Stimulated activated naive CD8-positive, alpha-beta T cell treated with anti-CD3 and anti-CD28 coated beads, Interleukin-15, amount 100 ng/mL, for 72 hours (primary cell): Measurements from ENCODE around the gene C1orf56.

Source experiments
- ATAC-seq: fragments of 150-1000 bp; cut with Tn5 transposase; 2 replicates; pipeline ENCODE4 v1.10.0; 2021; ENCODE audit warnings: mild to moderate bottlenecking, moderate library complexity
- DNase-seq, 2 donors: peaks; one replicate each; pipeline ENCODE4 v3.0.0; 2021 to 2022
- H3K27ac Mint-ChIP-seq, 2 donors: one replicate each; pipeline ENCODE4 v1.8.0; 2022; ENCODE audit warnings: mild to moderate bottlenecking in 2 of 2, mixed read lengths in 2 of 2, moderate library complexity in 2 of 2
- H3K27me3 Mint-ChIP-seq: one replicate; pipeline ENCODE4 v1.8.0; 2022; ENCODE audit warnings: mixed read lengths
- H3K4me1 Mint-ChIP-seq: one replicate; pipeline ENCODE4 v1.8.0; 2022; ENCODE audit warnings: mild to moderate bottlenecking, mixed read lengths
- H3K4me3 Mint-ChIP-seq, 2 donors: one replicate each; pipeline ENCODE4 v1.8.0; 2022; ENCODE audit warnings: mild to moderate bottlenecking in 2 of 2, mixed read lengths in 2 of 2, moderate library complexity in 1 of 2
- H3K9me3 Mint-ChIP-seq, 2 donors: one replicate each; pipeline ENCODE4 v1.8.0; 2022; ENCODE audit warnings: mixed read lengths in 2 of 2

Gene C1orf56, protein sequence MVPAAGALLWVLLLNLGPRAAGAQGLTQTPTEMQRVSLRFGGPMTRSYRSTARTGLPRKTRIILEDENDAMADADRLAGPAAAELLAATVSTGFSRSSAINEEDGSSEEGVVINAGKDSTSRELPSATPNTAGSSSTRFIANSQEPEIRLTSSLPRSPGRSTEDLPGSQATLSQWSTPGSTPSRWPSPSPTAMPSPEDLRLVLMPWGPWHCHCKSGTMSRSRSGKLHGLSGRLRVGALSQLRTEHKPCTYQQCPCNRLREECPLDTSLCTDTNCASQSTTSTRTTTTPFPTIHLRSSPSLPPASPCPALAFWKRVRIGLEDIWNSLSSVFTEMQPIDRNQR

DNA sequence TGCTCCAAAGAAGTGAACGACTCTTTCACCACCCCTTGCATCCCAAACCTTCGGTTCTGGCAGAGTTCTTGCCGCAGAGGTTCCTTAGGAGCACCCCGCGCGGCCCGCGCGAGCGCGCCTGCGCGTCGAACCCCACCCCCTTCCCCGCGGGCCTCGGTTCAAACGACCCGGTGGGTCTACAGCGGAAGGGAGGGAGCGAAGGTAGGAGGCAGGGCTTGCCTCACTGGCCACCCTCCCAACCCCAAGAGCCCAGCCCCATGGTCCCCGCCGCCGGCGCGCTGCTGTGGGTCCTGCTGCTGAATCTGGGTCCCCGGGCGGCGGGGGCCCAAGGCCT, at the start of gene C1orf56:
TSS of gene C1orf56 (plus strand) at position 161 of the 334 bp plus-strand sequence. CDS start at position 258, 97 bp downstream.
- H3K27ac Mint-ChIP-seq: peak within 1 kb of the TSS; percentile 96 to 98
- H3K4me1 Mint-ChIP-seq: peaks cover 66% of the 10 kb centered on the region
- no peaks in the 10 kb centered on the region for H3K27me3 Mint-ChIP-seq
- peak; percentile 69 for ATAC-seq
- peak within 1 kb of the TSS; percentile 92 to 96 for H3K4me3 Mint-ChIP-seq
- DNase-seq: peak; percentile 56 to 62
- no peaks in the 10 kb centered on the region for H3K9me3 Mint-ChIP-seq

DNA sequence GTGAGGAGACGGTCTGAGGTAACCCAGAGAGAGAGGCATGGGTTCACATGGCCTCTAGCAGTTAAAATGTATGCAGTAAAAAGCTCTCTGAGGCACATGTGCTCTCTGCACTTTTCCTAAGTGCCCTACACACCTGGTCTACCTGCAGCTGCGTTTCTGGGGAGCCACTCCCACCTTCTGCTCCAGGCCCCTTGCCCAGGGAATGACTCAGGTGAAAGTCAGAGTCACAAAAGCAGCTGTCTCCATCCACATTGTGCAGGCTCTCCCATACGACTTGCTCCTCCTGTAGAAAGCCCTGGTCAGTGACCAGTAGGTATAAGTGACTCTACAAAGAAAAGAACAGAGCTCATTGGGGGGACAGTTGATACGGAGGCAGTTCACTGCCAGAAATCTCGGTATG, 49.6 kb upstream of the C1orf56 start:
- no peak for ATAC-seq
- Mint-ChIP-seq H3K4me3 (no peak overlapping the region), H3K27me3 (no peaks in the 10 kb centered on the region), H3K9me3 (no peaks in the 10 kb centered on the region), H3K4me1 (peaks cover 44% of the 10 kb centered on the region), H3K27ac (no peak overlapping the region)
- no peak for DNase-seq

DNA sequence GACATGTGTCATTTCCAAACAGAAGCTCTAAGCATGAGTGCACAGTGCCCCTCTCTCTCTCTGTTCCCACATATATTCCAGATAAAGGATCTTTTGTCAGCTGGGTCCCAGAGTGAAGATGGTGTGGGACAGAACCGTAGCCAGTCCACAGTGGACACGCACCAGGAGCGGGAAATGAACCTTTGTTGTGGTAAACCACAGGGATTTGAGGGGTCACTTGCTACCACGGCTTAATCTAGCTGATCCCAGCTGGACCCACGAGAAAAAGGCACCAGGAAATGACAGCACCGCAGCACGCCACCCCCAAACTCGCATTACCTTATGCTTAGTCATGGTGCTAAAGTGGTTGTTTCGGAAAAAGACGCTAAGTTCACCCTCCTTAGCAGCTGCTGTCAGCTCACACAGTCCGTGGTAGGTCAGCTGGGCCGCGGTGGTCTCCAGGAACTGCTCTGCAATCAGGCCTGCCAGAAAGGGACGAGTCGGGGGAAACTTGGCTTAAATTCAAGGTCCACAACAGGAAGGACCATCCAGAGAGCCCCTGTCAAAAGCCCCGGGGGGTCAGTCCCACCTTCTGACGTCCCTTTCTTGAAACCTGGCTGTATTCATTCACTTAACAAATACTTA, 48.4 kb upstream of the C1orf56 start:
- H3K9me3 Mint-ChIP-seq: no peaks in the 10 kb centered on the region
- H3K27me3 Mint-ChIP-seq: no peaks in the 10 kb centered on the region
- DNase-seq (no peak), ATAC-seq (peak; percentile 57)
- no peak overlapping the region for H3K27ac Mint-ChIP-seq
- no peak overlapping the region for H3K4me3 Mint-ChIP-seq
- H3K4me1 Mint-ChIP-seq: peaks cover 57% of the 10 kb centered on the region

DNA sequence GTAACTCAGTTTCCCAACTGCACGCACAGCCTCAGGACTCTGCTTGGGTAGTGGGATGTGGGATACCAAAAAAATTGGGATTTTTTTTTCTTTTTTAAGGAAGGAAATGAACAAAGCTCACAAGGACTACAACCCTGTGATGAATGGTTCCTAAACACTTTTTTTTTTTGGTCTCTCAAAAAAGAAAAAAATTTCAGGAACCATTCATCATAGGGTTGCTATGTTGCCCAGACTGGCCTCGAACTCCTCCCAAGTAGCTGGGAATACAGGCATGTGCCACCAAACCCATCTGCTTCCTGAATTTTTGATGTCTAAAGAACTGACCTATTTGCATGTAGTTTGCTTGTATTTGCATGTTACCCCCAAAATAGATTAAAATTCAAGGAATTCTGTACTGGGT, 47.6 kb upstream of the C1orf56 start:
- DNase-seq (no peak), ATAC-seq (no peak)
- Mint-ChIP-seq H3K27ac (no peak overlapping the region), H3K4me1 (peaks cover 64% of the 10 kb centered on the region), H3K4me3 (no peak overlapping the region), H3K9me3 (no peaks in the 10 kb centered on the region), H3K27me3 (no peaks in the 10 kb centered on the region)

DNA sequence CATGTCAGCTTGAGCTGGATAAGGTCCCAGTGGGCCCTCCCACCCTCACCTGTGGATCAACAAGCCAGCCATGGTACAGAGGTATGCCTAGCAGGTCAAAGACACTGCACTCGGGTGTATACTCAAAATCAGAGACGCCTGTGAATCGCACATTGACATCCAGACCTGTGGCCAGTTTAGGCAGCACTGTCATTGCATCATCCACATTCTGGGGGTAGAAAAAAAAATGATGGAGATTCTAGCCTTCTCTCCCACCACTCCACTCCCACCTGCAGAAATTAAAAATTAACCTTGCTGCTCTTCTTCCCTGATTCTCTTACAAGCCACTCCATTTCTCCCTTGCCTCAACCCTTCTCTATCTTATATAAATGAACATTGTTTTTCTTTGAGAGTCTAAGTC, 47.1 kb upstream of the C1orf56 start:
- Mint-ChIP-seq H3K4me3 (no peak overlapping the region), H3K9me3 (no peaks in the 10 kb centered on the region), H3K27ac (peak overlapping the region in 1 of 2 donors; percentile 75), H3K27me3 (no peaks in the 10 kb centered on the region), H3K4me1 (peaks cover 69% of the 10 kb centered on the region)
- ATAC-seq (no peak), DNase-seq (no peak)

DNA sequence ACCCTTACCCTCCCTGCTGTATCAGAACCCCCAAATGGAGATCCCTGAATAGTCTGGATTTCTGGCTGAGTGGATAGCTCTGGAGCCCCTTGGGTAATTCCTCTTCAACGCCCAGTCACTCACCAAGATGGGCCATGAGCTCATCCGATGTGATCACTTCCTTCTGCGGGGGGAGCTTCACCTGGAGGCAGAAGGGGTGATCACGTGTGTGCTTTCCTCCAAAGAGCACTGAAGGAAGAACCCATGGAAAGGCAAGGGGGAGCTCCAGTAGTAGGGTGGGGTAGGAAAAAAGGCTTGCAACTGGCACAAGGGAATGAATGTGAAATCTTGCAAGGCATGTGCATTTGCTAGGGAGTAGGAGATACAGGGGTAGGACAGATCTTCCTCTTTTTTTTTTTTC, 45.9 kb upstream of the C1orf56 start:
- H3K4me3 Mint-ChIP-seq: no peak overlapping the region
- H3K27ac Mint-ChIP-seq: peak overlapping the region in 1 of 2 donors; percentile 27
- H3K9me3 Mint-ChIP-seq: no peaks in the 10 kb centered on the region
- no peak for DNase-seq
- ATAC-seq: no peak
- peaks cover 74% of the 10 kb centered on the region for H3K4me1 Mint-ChIP-seq
- H3K27me3 Mint-ChIP-seq: no peaks in the 10 kb centered on the region

DNA sequence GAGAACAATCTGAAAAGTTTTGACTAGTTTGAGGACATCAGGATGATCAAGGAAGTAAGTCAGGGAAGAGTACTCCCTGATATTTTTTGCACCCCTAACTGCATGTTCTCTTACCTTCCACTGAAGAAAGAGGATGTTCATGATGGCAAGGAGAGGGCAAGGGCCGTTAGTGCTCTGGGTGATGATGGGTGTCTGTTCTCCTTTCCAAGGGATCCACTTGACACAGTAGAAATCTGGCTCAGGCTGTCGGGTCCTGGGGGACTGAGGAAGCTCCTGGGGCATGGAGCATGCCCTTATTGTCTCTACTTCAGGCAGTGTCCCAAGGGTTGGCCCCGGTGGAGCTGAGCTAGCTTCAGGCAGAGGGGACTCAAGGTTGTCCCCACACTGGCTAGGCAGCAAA, 45.5 kb upstream of the C1orf56 start:
- Mint-ChIP-seq H3K27me3 (no peaks in the 10 kb centered on the region), H3K4me1 (peaks cover 79% of the 10 kb centered on the region), H3K4me3 (no peak overlapping the region), H3K27ac (no peak overlapping the region), H3K9me3 (no peaks in the 10 kb centered on the region)
- ATAC-seq: no peak
- no peak for DNase-seq

DNA sequence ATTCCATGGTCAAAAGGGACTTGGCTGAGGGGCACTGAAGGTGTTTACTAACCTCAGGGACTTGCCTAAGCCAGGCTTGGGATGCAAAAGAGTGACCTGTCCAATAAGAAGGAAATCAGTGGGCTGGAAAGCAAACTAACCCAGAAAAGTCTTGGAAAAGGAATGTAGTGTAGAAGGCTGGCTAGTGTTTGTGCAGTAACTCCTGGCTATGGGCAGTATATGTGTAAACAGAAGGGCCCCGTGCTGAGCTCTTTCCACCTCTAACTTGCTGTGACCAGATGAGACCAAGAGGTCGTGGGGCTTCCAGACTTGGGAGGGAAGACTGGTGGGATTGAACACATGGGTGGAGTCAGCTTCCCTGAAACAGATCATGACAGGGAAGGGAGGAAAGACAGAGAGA, 44.9 kb upstream of the C1orf56 start:
- no peak for DNase-seq
- no peak for ATAC-seq
- Mint-ChIP-seq H3K4me3 (peak overlapping the region; percentile 39 to 66), H3K9me3 (no peaks in the 10 kb centered on the region), H3K27me3 (no peaks in the 10 kb centered on the region), H3K27ac (peak overlapping the region; percentile 79 to 93), H3K4me1 (peaks cover 84% of the 10 kb centered on the region)

DNA sequence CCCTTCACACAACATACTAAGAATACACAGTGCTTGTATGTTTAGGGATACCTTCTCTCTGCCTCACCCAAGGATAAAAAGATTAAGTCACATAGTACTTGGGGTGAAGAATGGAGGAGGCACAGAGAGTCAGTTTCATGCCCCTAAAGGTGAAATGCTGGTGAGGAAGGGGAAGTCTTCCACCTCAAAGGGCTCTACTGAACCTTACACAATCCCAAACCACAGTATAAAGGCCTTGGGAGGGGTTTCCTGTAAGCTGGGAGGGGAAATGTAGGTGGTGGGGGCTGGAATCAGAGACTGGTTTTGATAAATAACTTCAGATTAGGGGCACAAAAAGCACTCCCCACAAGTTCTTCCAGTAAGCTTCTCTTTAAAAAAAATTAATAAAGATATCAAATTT, 44.4 kb upstream of the C1orf56 start:
- Mint-ChIP-seq H3K4me1 (peaks cover 88% of the 10 kb centered on the region), H3K9me3 (no peaks in the 10 kb centered on the region), H3K27me3 (no peaks in the 10 kb centered on the region), H3K27ac (peak overlapping the region in 1 of 2 donors; percentile 30), H3K4me3 (peak overlapping the region; percentile 39 to 66)
- ATAC-seq: no peak
- DNase-seq: no peak

DNA sequence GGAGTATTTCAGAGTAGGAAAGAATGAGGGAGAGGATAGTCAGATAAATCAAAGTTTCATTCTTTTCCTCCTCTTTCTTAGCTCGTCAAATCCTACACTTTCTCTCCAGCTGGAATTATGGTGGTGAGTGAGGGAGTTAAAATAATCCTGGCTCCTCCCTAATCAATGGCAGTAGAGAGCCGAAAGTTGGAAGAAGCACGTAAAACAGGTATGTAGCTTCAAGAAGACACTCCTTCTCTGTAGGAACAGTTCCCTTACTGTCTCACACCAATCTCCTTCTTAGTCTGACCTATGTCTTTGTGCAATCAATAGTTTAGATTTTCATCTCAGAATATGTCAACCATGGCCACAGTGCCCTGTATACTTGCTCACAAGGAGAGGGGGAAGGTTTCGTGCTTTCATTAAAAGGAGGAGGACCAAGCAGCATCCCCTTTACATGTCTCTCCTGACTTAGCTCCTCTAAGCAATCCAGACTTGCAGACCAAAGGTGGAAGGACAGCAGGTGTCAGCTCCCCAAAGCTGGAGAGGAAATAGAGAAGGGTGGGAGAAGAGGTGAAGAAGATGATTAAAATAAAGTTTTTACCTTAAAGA, 41.7 kb upstream of the C1orf56 start:
- no peak for ATAC-seq
- DNase-seq: no peak
- no peaks in the 10 kb centered on the region for H3K27me3 Mint-ChIP-seq
- no peaks in the 10 kb centered on the region for H3K9me3 Mint-ChIP-seq
- peak overlapping the region; percentile 98 to 99 for H3K27ac Mint-ChIP-seq
- H3K4me3 Mint-ChIP-seq: peak overlapping the region; percentile 98 to 100
- peaks cover 96% of the 10 kb centered on the region for H3K4me1 Mint-ChIP-seq

DNA sequence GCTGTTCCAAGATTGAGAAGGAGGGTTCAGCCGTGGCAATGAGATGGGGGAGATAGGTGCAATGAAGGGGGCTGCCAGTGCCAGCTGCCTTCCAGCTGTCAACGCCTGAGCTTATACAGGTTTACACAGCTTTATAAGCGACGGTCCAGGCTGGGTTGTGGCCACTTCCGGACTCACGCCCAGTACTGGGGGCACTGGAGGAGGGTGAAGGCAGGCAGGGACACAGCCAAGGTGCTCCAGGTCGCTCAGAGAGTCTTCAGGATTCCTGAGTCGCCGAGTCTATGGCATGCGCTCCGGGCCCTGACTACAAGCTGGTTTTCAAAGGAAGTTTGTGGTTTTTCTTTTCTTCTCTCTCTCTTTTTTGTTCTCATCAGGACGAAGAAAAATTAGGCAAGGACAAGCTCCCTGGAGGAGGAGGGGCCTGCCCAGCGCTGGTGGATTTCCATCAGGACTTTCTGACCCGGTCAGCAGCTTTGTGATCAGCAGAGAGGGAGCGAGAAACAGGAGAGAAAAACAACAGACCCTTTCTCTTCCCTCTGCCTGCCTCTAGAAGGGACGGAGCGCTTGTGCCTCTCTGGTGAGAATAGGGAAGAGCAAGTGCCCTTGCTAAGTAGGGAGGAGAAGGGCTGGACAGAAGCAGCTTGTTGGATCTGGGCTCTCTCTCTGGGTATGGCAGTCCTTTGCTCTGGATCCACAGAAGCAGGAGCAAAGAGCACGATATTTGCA, 41.1 kb upstream of the C1orf56 start, which contains the start of gene MINDY1:
TSS of gene MINDY1 (minus strand) at position 576 of the 726 bp plus-strand sequence. CDS start 4,285 bp downstream, outside the sequence.
- peaks cover 96% of the 10 kb centered on the region for H3K4me1 Mint-ChIP-seq
- ATAC-seq: peak; percentile 67

DNA sequence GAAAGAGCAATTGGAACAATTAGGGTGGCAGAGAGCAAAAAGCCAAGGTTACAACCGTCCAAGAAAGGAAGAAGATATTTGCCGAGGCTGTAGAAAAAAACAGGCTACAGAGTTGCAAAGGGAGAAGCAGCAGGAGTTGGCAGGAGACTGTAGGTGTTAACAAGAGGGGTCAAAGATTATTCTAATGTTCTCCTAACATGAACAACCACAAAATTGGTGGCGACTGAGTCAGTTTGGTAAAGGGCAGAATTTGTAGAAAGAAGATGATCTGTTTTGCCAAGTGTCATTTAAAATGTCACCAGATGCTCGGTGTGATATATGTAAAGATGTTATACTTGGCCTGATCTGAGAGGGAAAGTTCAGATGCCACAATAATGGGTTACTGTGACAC, 39.7 kb upstream of the C1orf56 start:
- Mint-ChIP-seq H3K27ac (peak overlapping the region; percentile 98 to 99), H3K9me3 (no peaks in the 10 kb centered on the region), H3K4me1 (peaks cover 93% of the 10 kb centered on the region), H3K27me3 (no peaks in the 10 kb centered on the region), H3K4me3 (peak overlapping the region; percentile 98 to 100)
- no peak for DNase-seq
- no peak for ATAC-seq

More for the DNA sequence above, 41.1 kb upstream of the C1orf56 start, which contains the start of gene MINDY1:
- no peaks in the 10 kb centered on the region for H3K9me3 Mint-ChIP-seq
- no peaks in the 10 kb centered on the region for H3K27me3 Mint-ChIP-seq
- H3K4me3 Mint-ChIP-seq: peak within 1 kb of the TSS; percentile 98 to 100
- peak within 1 kb of the TSS; percentile 98 to 99 for H3K27ac Mint-ChIP-seq
- peak; percentile 32 to 59 for DNase-seq

DNA sequence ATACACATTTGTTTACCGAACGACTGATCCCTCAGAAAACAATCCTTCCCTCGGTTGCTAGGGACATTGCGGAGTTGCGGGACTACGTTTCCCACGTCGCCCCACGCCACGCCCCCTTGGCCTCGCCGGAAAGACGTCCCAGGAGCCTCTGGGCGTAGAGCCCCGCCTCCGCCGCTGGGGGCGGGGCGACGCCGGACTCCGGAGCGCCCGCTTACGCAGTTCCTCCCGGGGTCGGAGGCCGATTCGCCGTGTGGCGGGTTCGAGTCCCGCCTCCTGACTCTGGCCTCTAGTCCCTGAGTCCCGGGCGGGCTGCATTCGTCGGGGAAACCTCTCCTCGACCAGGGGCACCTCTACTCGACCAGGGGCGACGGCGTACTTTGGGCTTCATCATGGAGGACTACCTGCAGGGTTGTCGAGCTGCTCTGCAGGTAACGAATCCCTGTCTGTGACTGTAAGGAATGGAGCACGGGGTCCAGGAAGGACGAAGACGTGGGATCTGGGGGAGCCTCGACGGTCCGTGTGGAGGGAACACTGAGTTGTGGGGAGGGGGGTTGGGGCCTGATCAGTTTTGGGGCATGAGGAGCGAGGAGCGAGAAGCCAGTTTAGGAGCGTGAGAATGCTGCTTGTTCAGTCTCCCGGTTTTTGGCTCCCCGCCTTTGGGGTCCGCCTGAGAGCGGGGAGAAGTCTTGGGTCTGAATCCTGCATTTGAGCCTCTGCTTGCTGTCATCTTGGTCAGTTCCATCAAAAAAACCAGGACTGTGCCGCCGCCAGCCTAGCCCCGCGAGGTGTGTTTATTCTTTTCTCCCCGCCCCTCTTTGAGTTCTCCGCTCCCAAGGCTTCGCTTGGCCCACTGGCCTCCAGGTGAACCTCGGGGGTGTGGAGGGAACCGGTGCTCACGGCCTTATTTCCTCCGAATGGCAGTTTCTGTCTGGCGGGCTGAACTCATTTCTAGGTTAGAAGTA, 39.0 kb upstream of the C1orf56 start, which contains the start of gene PRUNE1:
TSS of gene PRUNE1 (plus strand) at position 206 of the 962 bp plus-strand sequence. CDS start at position 390, 184 bp downstream.
- DNase-seq: peak; percentile 92 to 95
- Mint-ChIP-seq H3K27ac (peak within 1 kb of the TSS; percentile 98 to 99), H3K9me3 (no peaks in the 10 kb centered on the region), H3K4me3 (peak within 1 kb of the TSS; percentile 98 to 100), H3K4me1 (peaks cover 92% of the 10 kb centered on the region), H3K27me3 (no peaks in the 10 kb centered on the region)
- peak; percentile 89 for ATAC-seq

DNA sequence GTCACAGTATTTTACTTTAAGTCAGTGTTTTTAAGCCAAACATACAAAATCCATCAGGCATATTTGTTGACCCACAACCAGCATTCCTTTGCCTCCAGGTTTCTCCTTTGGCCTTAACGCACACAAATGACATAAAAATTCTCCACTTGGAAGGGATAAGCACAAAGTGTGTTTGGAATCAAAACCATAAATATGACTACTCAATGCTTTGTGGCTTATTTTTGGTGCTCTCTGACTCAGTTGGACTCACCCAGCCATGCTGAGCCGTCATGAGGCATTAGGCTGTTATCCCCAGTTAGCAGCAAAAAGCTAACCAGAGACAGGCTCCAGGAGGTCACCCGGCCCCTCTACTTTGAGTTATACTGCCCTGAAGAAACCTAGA, 38.4 kb upstream of the C1orf56 start:
- DNase-seq (no peak), ATAC-seq (no peak)
- Mint-ChIP-seq H3K9me3 (no peaks in the 10 kb centered on the region), H3K4me3 (peak overlapping the region; percentile 98 to 100), H3K4me1 (peaks cover 88% of the 10 kb centered on the region), H3K27ac (peak overlapping the region; percentile 98 to 99), H3K27me3 (no peaks in the 10 kb centered on the region)
